K562 (cell line): ENCODE data around the gene PXN.

Experiments used
- EZH2 ChIP-seq: IDR thresholded peaks from 2 replicates; pipeline ENCODE4 v1.6.1; 2012; ENCODE audit warnings: low read depth, mild to moderate bottlenecking, inconsistent platforms, low read length, borderline replicate concordance
- POLR2AphosphoS5 ChIP-seq: IDR thresholded peaks from 2 replicates; pipeline ENCODE4 v1.6.1; 2011; ENCODE audit warnings: mild to moderate bottlenecking, low read depth, low read length, moderate library complexity; ENCODE audit not compliant: control insufficient read depth, insufficient read depth
- RNF2 ChIP-seq: sonication (generic); IDR thresholded peaks from 2 replicates; pipeline ENCODE4 v1.6.1; 2016
- TF ChIP-seq, protein P1 (sequence below), 2 experiments: fragments of 450-650 bp; conservative IDR thresholded peaks; 2 replicates each; pipeline ENCODE4 v1.6.1; 2017; ENCODE audit warnings: mild to moderate bottlenecking in 2 of 2, moderate library complexity in 2 of 2

DNA sequence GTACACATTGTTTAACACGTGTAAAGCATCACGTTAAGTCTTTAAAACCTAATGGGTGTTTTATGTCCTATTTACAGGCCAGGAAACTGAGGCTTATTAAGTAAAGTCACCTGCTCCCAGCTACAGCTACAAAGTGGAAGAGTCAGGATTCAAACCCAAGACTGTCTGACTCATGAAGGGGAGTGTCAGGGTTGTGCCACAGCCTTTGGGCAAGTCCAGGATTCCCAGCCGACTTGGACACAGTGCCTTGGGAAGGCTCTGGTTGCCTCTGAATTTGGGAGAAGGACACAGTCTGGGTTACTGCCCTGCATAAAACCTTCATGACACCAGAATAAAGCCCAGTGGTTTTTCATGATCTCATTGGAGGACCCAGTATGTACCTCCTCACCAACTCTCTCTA is 18.9 kb upstream of the PXN start:
- TF ChIP-seq POLR2AphosphoS5 = no peak
- TF ChIP-seq, protein P1, sequence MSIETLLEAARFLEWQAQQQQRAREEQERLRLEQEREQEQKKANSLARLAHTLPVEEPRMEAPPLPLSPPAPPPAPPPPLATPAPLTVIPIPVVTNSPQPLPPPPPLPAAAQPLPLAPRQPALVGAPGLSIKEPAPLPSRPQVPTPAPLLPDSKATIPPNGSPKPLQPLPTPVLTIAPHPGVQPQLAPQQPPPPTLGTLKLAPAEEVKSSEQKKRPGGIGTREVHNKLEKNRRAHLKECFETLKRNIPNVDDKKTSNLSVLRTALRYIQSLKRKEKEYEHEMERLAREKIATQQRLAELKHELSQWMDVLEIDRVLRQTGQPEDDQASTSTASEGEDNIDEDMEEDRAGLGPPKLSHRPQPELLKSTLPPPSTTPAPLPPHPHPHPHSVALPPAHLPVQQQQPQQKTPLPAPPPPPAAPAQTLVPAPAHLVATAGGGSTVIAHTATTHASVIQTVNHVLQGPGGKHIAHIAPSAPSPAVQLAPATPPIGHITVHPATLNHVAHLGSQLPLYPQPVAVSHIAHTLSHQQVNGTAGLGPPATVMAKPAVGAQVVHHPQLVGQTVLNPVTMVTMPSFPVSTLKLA (conservative IDR thresholded peaks at IDR 0.05) = no peak
- no peak for TF ChIP-seq EZH2
- TF ChIP-seq RNF2 = no peak
